ENCODE measurements around the gene MAD1L1.

MAD1L1 gene

DNA sequence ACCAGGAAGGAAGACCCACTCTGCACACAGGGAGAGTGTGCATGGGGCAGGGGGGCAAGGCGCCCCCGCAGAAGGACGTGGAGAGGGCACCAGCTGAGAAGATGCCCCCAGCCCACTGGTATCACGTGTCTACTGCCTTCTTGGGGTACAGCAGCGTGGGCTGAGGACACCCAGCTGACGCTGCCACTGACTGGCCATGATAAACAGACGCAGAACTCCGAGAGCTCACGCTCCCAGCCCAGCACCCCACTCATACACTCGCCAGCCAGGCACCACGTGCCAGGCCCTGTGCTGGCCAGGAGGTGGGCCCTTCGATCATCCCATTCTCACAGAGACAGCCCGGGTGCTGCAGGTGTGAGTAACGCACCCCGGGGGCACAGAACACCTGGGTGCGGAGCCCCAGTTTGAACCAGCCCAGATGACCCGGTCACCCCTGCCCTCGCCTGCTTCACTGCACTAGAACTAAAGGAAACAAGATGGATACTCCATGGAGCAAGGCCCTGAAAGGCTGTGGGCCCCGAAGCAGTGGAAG lies 199.8 kb downstream of the MAD1L1 start:
- no peak for DNase-seq (ENCODE audit: low read depth, low spot score)

DNA sequence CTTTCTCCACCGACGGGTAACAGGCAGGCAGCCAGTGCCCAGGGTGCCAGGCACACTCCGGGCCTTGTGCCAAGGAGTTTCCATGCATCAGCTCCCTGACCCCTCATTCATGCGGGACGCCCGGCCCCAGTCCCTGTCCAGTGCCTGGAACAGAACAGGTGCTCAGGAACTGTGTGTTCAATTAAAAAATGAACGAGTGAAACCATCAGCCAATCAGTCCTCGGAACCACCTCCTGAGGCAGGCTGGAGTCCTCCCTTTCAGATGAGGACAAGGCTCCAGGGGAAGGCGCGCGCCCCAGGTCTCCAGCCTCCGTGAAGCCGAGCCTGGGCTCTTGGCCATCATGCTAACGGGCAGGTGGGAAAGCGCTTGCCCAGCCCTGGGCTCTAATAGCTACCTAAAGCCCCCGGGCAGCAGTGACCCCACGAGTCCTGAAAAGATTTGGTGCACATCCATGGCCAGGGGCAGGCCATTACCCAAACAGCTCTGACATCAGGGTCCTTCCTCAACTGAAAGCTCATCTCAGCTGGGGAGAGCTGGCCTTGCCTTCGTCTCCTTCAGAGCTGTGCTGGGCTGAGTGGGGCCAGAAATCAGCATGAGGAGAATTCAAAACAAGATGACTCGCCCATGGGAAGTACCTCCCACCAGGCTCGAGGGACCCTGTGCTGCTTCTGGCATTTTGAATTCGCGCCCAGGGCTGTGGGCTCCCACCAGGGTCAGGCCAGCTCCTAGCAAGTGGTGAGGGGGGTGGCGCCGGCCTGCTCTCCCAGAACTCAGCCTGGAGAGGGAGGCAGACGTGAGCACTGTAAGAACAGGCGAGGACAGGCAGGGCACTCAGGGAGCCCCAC lies 200.5 kb downstream of the MAD1L1 start:
- no peak for DNase-seq (ENCODE audit: low read depth, low spot score)

DNA sequence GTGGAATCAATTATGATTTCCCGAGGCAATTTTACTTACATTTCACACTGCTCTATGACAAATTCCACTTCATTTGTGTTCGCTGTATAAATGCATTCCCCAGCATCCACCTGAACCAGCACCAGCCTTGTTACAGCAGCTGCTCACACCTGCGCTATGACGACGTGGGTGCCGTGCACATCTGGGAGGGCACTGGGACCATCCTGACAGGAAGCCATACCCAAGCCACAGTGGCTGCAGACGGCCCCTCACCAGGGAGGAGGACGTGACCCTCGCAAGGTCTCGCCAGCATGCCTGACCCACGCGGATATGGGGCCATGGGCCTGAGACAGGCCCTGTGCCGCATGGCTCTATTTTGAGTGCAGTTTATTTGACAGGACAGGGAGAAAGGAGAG lies 201.3 kb downstream of the MAD1L1 start:
- no peak for DNase-seq (ENCODE audit: low read depth, low spot score)

- no peak for DNase-seq (ENCODE audit: low read depth, low spot score)
Observed at GRCh38 chr7:2030475-2031450, 202.0 kb downstream of the MAD1L1 start.

GRCh38 chr7:2029936-2030335 lies 202.8 kb downstream of the MAD1L1 start:
- no peak for DNase-seq (ENCODE audit: low read depth, low spot score)

DNA sequence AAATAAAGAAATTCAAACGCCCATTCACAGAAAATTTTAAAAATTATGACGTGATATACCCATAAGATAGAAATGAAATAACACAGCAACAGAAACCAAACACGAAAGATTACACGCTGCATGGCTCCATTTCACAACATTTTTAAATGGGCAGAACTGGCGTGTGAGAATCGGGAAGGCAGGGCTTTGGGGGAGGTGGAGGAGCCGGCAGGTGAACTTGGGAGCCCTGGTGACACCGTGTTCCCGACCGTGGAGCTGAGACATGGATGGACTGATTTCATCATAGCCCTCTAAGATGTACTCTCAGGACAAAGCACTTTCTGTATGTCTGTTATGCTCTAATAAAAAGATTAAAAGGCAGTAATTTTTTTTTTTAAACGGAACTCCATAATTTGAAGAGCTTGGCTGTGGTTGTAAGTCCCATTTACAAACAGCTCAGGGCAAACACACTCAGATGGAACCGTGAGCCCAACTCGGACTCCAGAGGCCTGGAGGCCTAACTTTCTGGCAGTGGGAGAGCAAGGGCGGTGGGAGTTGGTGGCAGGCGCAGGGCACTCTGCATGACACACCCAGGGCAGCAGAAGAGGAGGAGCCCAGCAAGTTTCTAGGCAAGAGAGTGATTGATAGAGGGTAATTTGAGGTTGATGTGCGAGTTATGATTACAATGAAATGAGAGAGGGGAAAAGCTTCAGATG lies 203.4 kb downstream of the MAD1L1 start:
- no peak for DNase-seq (ENCODE audit: low read depth, low spot score)

GRCh38 chr7:2028733-2029132 lies 204.0 kb downstream of the MAD1L1 start:
- no peak for DNase-seq (ENCODE audit: low read depth, low spot score)

DNA sequence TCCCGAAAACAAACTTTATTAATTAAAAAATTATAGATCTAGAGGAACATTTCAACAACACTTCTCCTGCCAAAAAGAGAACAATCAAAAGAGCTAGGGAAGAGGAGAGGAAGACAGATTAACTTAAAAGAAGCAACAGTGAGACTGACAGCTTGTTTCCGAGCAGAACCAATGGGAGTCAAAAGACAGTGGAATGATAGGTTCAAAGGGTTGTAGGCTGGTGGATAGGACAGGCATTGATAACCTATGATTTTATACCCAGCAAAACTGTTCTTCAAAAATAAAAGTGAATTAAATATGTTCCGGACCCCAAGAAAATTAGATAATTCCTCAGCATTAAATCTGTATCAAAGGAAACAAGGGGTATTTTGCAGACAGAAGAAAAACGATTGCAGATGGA lies 207.6 kb downstream of the MAD1L1 start:
- no peak for DNase-seq (ENCODE audit: low read depth, low spot score)

GRCh38 chr7:2024567-2024918 lies 208.2 kb downstream of the MAD1L1 start:
- DNase-seq (ENCODE audit: low read depth, low spot score) = no peak

GRCh38 chr7:2023877-2024566 lies 208.7 kb downstream of the MAD1L1 start:
- DNase-seq (ENCODE audit: low read depth, low spot score) = no peak

DNA sequence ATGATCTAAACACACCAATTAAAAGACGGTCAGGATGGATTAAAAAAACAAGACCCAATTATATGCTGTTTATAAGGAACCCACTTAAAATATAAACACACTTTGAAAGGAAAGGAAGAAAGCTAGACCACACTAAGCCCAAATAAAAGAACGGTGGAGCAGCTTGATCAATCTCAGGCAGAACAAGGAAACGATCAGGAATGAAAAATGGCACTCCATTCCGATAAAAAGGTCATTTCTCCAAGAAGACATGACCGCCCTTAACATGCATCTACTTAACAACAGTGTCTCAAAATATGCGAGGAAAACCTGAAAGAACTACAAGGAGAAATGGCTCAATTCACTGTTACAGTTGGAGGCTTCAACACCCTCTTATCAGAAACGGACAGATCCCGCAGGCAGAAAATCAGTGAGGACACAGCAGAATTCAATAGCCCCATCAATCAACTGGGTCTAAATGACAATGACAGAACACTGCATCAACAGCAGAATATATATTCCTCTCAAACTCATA lies 210.0 kb downstream of the MAD1L1 start:
- DNase-seq (ENCODE audit: low read depth, low spot score) = no peak

- DNase-seq (ENCODE audit: low read depth, low spot score) = no peak
Observed at GRCh38 chr7:2022021-2022409, 210.7 kb downstream of the MAD1L1 start.

DNA sequence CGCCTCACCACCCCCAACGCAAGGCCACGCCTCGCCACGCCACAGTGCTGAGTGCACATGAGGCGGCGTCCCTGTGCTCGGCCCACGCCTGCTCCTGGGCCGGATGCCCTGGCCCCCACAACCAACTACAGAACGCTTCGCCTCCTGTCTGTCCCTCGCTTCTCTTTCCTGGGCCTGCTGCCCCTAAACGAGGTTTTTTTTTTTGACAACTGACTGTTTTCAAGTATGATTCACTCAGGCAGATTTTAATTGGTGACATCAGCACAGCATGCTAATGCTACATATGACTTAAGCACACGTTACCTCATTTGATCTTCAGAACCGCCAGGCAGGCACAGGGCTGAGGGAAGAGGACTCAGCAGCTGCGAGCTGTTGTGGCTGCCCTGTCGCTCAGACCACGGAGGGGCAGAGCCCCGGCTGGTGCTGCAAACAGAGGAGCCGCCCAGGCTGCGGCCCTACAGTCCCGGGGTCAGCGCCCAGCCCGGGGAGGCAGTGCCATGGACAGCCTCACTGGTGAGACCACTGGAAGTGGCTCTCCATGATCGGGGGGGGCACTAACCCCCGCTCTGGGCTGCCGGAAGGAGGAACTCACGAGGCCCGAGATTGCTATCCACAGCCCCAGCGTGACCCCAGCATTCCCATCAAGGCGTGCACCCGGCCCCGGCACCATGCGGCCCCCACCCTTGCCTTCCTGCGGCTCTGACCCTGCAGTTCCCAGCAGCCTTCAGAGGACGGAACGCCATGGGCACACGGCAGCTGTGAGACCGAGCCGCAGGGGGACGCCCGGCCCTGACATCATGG lies 212.8 kb downstream of the MAD1L1 start:
- DNase-seq (ENCODE audit: low read depth, low spot score) = no peak

DNA sequence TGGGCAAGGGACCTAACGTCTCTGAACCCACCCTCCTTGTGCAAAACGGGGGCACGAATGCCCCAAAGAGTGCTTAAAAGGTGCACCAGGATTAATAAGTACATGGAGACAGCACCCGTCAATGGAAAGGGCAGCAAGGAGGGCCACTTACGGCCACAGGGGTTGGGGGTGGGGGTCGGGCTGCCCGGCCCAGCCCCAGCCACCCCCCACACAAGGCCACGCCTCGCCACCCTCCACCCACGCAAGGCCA lies 213.4 kb downstream of the MAD1L1 start:
- DNase-seq (ENCODE audit: low read depth, low spot score) = no peak

DNA sequence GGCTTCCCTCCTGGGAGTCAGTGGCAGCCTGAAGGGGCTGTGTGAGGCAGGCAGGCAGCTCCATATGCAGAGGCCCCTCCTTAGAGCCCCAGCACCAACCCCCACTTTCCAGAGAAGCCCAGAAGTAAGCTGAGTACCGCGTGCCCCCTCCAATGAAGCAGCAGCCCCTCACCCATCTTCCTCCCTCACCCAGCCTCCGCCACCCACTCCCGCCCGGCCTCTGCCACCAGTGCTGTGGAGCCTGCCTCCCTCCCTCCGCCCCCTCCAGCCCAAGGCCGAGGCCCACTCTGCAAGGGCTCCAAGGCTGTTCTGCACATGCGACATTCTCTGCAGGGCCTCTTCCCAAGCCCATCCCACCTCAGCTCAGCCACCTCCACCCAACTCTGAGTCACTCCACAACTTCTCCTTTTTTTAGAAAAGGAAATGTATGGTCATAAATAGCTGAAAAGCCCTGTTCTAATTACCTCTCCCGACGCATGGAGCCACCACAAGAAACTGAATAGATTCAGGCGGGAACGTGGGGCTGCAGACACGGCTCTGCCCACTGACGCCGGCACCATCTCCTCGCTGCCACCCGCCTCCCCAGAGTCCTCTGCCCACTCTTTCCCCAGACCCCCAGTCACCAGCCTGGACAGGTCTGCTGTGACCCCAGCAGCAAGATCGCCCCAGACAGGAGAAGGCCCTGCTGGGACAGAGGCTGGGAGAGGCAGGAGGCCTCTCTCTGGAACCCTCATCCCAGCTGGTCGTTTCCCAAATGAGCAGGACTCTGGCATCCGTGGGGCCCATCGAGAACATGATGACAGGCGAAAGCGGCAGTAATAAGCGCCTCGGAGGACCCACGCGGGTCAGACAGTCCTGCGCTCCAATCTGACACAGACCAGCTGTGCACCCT lies 213.9 kb downstream of the MAD1L1 start:
- DNase-seq (ENCODE audit: low read depth, low spot score) = no peak

DNA sequence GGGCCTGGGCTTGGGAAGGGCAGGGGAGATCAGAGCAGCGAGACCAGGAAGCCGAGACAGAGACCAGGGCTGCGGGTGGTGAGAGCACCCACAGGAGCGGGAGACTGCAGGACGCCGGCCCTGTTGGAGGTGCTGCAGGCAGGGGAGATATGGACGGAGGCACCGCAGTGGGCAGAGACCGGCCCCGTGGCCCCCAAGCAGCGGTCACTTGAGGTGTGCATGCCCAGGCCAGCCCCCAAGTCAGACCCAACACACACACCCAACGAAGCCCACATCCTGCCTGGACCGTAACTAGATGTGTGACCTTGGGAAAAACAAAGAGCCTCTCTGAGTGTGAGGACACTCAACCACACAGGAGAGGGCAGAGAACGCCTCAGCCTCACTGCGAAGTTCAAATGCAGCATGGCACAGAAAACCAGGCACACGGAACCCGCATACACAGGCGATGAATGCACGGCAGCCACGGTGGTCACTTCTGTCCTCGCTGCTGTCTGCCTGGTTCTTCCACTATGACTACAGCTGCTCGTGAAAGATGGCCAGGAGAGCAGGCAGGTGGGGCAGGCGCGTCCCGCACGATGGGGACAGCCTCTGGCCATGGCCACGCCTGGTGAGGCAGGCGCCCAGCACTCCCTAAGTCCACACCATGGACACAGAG lies 214.7 kb downstream of the MAD1L1 start:
- no peak for DNase-seq (ENCODE audit: low read depth, low spot score)

GRCh38 chr7:2017481-2017891 lies 215.3 kb downstream of the MAD1L1 start:
- DNase-seq (ENCODE audit: low read depth, low spot score) = no peak

- DNase-seq (ENCODE audit: low read depth, low spot score) = no peak
Observed at GRCh38 chr7:2016761-2017480, 215.8 kb downstream of the MAD1L1 start.
